GM21619 (cell line): ENCODE data around the gene KLHDC1.
"Not testable (repeated sequence)": the region's sequence is repeated elsewhere in the genome, so short reads cannot be mapped to it uniquely, and the experiment has no call there.

ENCODE experiments used
- ATAC-seq: cut with Tn5 transposase; IDR thresholded peaks from one replicate; pipeline ENCODE4 v1.9.1; 2021; ENCODE audit not compliant: unreplicated experiment

The KLHDC1 gene

GRCh38 chr14:49721733-49722435 lies 29.0 kb downstream of the KLHDC1 start:
- ATAC-seq = not testable (repeated sequence)

DNA sequence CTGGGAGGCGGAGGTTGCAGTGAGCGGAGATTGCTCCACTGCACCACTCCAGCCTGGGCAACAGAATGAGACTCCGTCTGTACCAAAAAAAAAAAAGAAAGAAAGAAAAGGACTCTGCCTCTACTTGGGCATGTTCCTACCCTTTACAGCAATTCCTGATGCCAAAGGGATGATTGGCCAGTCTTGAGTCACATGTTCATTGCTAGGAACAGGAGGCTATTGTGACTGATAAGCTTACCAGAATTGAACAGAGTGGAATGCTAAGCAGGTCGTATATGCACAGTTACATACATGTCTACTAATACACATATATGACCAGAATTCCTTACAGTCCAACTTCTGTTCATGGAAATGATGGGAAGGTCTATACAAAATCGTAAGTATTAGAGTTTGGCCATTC lies 34.3 kb downstream of the KLHDC1 start:
- no peak for ATAC-seq

- no peak for ATAC-seq
Observed at GRCh38 chr14:49732896-49733295, 40.0 kb downstream of the KLHDC1 start.

- no peak for ATAC-seq
Observed at GRCh38 chr14:49733836-49734235, 40.9 kb downstream of the KLHDC1 start.

DNA sequence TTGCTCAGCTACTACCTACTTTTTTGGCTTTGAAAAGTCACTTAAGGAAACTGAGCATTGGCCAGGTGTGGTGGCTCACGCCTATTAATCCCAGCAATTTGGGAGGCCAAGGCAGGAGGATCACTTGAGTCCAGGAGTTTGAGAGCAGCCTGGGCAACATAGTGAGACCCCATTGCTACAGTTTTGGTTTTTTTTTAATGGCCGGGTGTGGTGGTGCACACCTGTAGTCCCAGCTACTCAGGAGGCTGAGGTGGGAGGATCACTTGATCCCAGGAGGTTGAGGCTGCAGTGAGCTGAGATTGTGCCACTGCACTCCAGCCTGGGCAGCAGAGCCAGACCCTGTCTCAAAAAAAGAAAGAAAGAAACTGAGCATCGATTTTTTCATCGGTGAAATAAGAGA lies 42.7 kb downstream of the KLHDC1 start:
- ATAC-seq = not testable (repeated sequence)

DNA sequence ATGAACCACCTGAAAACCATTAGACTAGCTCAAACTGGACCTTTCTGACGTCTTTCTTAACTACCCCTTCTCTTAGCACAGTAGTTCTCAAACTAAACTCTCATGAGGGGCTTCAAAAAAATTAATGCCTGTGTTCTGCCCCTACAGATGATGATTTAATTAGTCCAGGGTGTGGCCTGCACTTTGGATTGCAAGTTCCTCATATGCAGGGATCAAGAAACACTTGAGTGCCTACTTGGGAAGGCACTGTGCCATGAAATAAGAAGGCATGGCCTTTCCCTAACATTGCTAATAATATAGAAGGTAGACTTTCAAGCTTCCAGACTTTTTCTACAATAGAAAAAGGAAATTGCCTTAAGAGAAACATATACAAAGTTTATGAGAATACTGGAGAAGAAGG lies 52.3 kb downstream of the KLHDC1 start:
- ATAC-seq = no peak

- ATAC-seq = not testable (repeated sequence)
Observed at GRCh38 chr14:49746476-49746875, 53.6 kb downstream of the KLHDC1 start.

DNA sequence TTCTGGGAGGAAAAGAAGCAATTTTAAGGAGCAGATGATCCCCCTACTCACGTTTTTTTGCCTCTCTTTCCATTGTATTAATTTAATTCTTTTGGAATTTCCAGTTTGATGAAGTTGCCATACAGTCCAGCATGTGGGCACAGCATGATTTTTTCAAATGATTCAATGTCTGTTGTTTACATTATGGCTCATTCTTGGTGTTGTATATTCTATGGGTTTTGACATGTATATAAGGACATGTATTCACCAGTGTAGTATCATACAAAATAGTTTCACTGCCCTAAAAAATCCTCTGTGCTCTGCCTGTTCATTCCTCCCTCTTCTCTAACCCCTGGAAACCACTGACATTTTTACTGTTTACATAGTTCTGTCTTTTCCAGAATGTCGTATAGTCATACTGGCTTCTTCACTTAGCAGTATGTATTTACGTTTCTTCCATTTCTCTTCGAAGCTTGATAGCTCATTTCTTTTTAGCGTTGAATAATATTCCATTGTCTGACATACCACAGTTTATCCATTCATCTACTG lies 61.7 kb downstream of the KLHDC1 start:
- ATAC-seq = no peak

GRCh38 chr14:49755378-49755777 lies 62.5 kb downstream of the KLHDC1 start:
- no peak for ATAC-seq

DNA sequence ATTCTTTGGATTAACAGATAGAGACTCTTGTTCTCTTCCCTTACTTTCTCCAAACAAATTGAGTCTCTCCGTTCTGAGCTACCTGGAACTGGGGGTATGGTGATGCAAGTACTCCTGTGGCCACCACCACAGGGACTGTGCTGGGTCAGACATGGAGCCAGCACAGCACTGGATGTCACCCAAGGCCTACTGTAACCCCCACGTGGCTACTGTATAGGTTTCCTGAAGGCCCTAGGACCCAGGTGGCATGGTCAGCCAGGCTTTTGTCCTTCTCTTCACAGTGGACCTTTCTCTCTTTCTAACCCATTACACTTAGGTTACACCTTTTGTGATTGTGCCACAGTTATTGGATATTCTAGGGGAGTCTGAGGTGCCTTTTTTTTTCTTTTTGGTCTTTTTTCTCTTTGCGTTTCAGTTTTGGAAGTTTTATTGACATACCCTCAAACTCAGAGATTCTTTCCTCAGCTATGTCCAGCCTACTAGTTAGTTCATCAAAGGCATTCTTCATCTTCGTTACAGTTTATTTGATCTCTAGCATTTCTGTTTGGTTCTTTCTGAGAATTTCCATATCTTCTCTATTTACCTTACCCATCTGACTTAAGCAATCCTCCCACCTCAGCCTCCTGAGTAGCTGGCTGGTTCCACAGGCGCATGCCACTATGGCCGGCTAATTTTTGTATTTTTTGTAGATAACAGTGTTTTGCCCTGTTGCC lies 69.1 kb downstream of the KLHDC1 start:
- ATAC-seq = no peak

DNA sequence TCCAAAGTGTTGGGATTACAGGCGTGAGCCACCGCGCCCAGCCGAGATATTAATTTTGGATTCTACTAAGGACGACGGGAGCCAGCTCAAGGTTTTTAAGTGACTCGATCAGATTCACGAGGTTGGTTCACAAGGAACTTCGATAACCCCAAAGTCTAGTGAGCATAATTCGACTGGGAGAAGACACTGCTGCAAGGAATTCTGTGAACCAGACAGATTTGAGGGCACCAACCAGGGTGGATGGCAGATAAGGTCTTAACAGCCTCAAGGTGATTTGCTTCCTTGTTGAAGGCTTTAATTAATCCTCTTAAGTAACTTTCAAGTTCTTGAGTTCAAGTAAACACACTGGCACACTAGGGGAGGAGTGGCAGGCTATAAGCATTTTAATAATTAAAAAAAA lies 73.9 kb downstream of the KLHDC1 start:
- ATAC-seq = no peak

DNA sequence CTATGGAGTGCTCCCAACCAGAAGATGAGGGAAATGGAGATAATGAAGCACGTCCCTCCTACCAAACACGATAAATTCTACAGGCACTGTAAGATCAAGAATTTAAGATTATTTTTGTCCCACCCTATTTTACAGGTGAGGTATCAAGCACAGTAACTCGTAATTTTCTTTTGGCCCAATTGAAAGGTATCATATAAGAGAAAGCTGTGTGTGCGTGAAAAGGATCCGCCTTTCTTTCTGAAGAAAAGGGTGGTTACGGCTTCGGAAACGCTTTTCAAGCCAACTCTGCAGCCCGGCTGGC lies 74.3 kb downstream of the KLHDC1 start:
- no peak for ATAC-seq

GRCh38 chr14:49767571-49768300 lies 74.8 kb downstream of the KLHDC1 start, which contains the start of gene KLHDC2:
TSS of gene KLHDC2 (plus strand) at chr14:49768153. CDS start at chr14:49768469, 316 bp downstream.
- peak; percentile 88 for ATAC-seq

- ATAC-seq = peak; percentile 32
Observed at GRCh38 chr14:49768301-49769121, 75.6 kb downstream of the KLHDC1 start.

GRCh38 chr14:49769171-49769570 lies 76.3 kb downstream of the KLHDC1 start:
- ATAC-seq = no peak

DNA sequence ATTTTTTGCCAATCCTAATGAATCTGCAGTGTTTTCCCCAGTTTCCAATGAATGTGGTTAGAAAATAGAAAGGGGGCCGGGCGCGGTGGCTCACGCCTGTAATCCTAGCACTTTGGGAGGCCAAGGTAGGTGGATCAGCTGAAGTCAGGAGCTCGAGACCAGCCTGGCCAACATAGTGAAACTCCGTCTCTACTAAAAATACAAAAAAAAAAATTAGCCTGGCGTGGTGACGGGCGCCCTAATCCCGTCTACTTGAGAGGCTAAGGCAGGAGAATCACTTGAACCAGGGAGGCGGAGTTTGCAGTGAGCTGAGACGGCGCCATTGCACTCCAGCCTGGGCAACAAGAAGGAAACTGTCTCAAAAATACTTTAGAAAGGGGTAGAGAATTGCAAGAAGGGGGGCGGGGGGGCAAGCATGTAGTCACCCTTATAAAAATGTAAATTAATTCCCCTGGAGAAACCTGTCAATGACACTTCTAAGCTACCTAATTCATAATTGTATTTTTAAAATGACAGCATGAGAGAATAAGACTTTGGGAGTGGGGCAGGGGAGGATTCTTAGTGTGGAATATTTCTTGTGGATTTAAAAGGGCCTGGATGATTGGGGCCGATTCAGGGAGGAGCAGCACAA lies 76.8 kb downstream of the KLHDC1 start:
- ATAC-seq = no peak

DNA sequence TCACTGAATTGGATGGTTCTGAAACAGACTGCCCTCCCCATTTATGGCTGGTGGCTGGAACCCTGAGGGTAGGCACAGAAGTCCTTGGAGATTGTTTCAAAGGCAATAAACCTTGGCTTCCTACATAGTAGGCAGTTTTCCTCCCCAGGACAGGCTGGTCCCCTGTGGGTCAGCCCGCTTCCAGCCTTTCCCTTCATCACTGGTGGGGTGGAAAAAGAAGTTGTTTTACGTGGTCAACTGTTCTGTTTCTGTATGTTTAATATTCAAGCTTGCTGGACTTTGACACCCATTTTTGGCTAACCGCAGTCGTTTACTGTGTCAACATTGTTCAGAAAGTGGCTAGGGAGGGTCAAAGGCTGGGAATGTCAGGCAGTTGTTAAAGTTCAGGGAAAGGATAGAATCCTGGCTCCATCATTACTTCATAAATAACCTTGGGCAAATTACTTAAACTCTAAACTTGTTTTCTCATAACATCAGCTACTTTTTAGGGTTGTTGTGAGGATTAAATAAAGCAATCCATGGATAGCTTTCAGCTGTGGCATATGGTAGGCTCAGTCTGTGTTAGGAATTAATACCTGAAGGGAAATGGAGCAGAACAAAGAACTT lies 77.4 kb downstream of the KLHDC1 start:
- ATAC-seq = no peak

- ATAC-seq = not testable (repeated sequence)
Observed at GRCh38 chr14:49771691-49772090, 78.8 kb downstream of the KLHDC1 start.

DNA sequence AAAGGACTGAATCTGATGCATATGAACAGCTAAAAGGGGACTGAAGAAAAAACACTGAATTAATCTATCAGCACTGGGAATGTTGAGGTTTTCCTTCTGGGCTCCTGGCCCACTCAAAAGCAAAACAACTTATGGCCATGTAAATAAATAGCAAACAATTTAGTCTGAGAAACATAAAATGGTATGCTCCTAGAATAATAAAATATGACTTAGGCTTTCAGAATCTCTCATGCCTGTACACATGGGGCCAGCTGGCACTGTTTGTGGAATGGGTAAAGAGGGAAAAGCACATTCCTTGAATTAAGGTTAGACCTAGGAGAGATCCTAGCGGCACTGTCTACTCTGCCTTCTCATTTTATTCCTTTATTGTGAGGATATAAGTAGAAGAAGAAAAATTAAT lies 81.2 kb downstream of the KLHDC1 start:
- no peak for ATAC-seq

DNA sequence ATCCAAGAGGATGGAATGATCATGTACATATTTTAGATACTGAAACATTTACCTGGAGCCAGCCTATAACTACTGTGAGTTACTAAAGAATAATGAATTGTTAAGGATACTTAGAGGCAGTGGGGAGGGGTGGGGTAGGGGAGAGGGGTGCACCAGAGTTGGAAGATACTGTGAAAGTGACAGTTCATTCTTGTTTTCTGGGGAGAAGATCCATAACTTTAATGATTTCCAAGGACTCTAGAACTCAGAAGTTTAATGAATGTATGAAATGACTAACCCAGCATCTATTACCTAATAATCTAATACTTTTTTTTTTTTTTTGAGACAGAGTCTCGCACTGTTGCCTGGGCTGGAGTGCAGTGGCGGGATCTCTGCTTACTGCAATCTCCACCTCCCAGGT lies 85.5 kb downstream of the KLHDC1 start:
- ATAC-seq = no peak
